Astrocyte (in vitro differentiated cells and primary cell): ENCODE data around the gene UBAC2. TPM values are rescaled to one million over a fixed set of nuclear protein-coding genes. Genes with fewer than 3 reads are reported as not detected.

Experiments used
- DNase-seq: peaks from one replicate; pipeline ENCODE4 v3.0.0-alpha.2; 2010; ENCODE audit warnings: low read depth
- FAIRE-seq: peaks from 2 replicates; lab custom pipeline; 2011; peaks lifted over from hg19 to GRCh38; lab: Jason Lieb, UNC
- H2AFZ ChIP-seq: 2 replicates; pipeline ENCODE4 v1.6.0; 2012; ENCODE audit warnings: low read depth, low read length, inconsistent platforms
- H3K27ac ChIP-seq: 2 replicates; pipeline ENCODE4 v1.5.1; 2011; ENCODE audit warnings: low read depth, low read length, inconsistent platforms
- H3K27me3 ChIP-seq: 2 replicates; pipeline ENCODE4 v1.6.0; 2011; ENCODE audit warnings: low read length, inconsistent platforms; ENCODE audit not compliant: insufficient read depth
- H3K36me3 ChIP-seq: 2 replicates; pipeline ENCODE4 v1.5.1; 2011; ENCODE audit warnings: low read length, inconsistent platforms; ENCODE audit not compliant: insufficient read depth
- H3K4me1 ChIP-seq: 2 replicates; pipeline ENCODE4 v1.5.1; 2011; ENCODE audit warnings: low read length, inconsistent platforms; ENCODE audit not compliant: insufficient read depth
- H3K4me2 ChIP-seq: 2 replicates; pipeline ENCODE4 v1.6.0; 2012; ENCODE audit warnings: low read length, inconsistent platforms
- H3K4me3 ChIP-seq: 2 replicates; pipeline ENCODE4 v1.5.1; 2011; ENCODE audit warnings: low read depth, mild to moderate bottlenecking, low read length, inconsistent platforms; ENCODE audit not compliant: insufficient read depth
- H3K79me2 ChIP-seq: 2 replicates; pipeline ENCODE4 v1.6.0; 2012; ENCODE audit warnings: mild to moderate bottlenecking, low read length, inconsistent platforms; ENCODE audit not compliant: insufficient read depth
- H3K9ac ChIP-seq: 2 replicates; pipeline ENCODE4 v1.6.0; 2012; ENCODE audit warnings: mild to moderate bottlenecking, low read length, inconsistent platforms
- H3K9me3 ChIP-seq: 2 replicates; pipeline ENCODE4 v1.5.1; 2012; ENCODE audit warnings: low read depth, mild to moderate bottlenecking, low read length, inconsistent platforms; ENCODE audit not compliant: insufficient read depth
- H4K20me1 ChIP-seq: 2 replicates; pipeline ENCODE4 v1.6.0; 2012; ENCODE audit warnings: low read length, inconsistent platforms; ENCODE audit not compliant: insufficient read depth
- H3K27ac Mint-ChIP-seq: one replicate; pipeline ENCODE4 v1.8.0; 2021; ENCODE audit warnings: mild to moderate bottlenecking, mixed read lengths; ENCODE audit not compliant: unreplicated experiment
- H3K27me3 Mint-ChIP-seq: one replicate; pipeline ENCODE4 v1.8.0; 2021; ENCODE audit warnings: low read depth, mixed read lengths; ENCODE audit not compliant: unreplicated experiment
- H3K36me3 Mint-ChIP-seq: one replicate; pipeline ENCODE4 v1.8.0; 2021; ENCODE audit warnings: low read depth, mixed read lengths; ENCODE audit not compliant: unreplicated experiment
- H3K4me1 Mint-ChIP-seq: one replicate; pipeline ENCODE4 v1.8.0; 2021; ENCODE audit warnings: low read depth, mixed read lengths; ENCODE audit not compliant: unreplicated experiment
- H3K4me3 Mint-ChIP-seq: one replicate; pipeline ENCODE4 v1.8.0; 2021; ENCODE audit warnings: mild to moderate bottlenecking, moderate library complexity, mixed read lengths; ENCODE audit not compliant: unreplicated experiment
- H3K9me3 Mint-ChIP-seq: one replicate; pipeline ENCODE4 v1.8.0; 2021; ENCODE audit warnings: mild to moderate bottlenecking, mixed read lengths; ENCODE audit not compliant: unreplicated experiment
- EZH2 ChIP-seq: IDR thresholded peaks from 2 replicates; pipeline ENCODE4 v1.6.1; 2012; ENCODE audit warnings: mild to moderate bottlenecking, low read length, inconsistent platforms; ENCODE audit not compliant: insufficient read depth
- total RNA-seq: library from RNA; stranded (reverse); gene quantifications from 2 replicates; pipeline ENCODE4 v1.2.1, GENCODE V29; 2021
- TF ChIP-seq, protein P1 (sequence below): IDR thresholded peaks from 2 replicates; pipeline ENCODE4 v1.5.1; 2011; ENCODE audit warnings: low read depth, mild to moderate bottlenecking, inconsistent platforms, low read length, moderate library complexity; ENCODE audit not compliant: insufficient read depth

The UBAC2 gene
- total RNA-seq, 1 donor from 2014 or later = 61.0 TPM

DNA sequence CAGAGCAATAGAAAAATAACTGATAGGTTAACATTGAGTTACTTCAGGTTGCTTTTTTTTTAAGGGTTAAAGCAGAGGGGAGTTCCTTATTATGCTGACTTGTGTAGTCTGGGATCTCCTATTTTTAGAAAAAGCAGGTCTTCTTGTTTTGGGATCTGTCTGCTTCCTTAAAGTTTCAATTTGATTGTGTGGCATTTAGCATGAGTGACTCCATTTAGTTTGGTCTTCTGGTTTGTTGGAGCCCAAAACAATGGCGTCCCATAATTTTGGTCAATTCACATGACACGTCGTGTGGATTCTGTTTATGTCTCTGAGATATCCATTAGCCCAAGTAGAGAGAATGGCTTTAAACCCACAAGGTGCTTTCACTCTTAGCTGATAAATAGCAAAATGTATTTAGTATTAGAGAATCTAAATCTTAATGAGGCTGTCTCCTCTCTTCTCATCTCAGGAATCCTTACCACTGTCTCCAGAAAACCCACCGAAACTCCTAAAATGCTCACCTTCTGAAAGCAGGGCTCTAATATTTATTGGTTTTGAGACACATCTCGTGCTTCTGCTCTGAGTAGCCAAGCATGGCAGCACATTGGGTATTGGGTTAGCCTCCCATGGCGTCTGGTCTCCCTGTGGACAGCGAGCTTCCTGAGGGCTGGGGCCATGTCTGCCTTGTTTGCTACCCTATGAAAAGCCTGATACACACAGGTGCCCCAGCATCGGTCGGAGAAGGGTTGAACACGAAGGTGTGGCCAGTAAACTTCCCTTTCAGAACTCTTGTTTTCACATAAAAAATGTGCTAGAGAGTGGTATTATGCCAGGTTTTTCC, 173.7 kb downstream of the UBAC2 start:
- FAIRE-seq = no peak
- no peak overlapping the region for H3K27ac Mint-ChIP-seq
- no peak overlapping the region for H3K27ac ChIP-seq

DNA sequence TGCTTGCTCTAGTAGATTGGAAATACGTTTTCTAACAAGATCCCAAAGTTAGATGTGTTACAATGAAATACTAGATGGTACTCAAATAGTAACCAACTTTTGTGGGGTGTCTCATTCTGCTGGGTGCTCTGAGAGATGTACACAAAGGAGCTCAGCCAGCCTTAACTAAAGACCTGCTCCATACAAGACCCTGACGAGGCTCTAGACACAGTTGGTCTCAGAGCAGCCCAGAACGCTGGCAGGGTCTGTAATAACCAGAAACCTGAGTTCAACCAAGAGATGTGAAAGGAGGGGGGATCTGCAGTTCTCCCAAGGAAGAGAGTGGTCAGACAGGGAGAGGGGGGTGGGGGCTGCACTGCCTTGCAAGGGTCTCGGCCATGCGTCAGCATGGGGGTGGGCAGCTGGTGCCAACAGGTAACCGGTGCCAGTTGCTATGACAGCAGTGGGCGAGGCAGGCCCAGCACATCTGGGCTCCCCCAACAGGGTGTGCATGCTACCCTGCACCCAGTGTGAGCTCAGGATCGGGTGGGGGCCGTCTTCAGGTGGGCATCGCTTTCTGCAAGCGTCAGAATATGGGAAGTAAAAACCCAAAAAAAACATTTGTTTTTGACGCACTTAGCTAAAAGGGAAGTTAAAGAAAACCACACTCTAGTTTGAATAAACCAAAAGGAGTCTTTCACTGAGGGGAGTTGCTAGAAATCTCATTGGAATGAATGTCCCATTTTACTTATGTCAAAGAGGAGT, 174.5 kb downstream of the UBAC2 start:
- peaks cover 24% of the 10 kb centered on the region for H3K36me3 Mint-ChIP-seq
- no peaks in the 10 kb centered on the region for H3K4me1 Mint-ChIP-seq
- peaks cover 3% of the 10 kb centered on the region for H3K36me3 ChIP-seq
- no peak for TF ChIP-seq EZH2
- TF ChIP-seq, protein P1, sequence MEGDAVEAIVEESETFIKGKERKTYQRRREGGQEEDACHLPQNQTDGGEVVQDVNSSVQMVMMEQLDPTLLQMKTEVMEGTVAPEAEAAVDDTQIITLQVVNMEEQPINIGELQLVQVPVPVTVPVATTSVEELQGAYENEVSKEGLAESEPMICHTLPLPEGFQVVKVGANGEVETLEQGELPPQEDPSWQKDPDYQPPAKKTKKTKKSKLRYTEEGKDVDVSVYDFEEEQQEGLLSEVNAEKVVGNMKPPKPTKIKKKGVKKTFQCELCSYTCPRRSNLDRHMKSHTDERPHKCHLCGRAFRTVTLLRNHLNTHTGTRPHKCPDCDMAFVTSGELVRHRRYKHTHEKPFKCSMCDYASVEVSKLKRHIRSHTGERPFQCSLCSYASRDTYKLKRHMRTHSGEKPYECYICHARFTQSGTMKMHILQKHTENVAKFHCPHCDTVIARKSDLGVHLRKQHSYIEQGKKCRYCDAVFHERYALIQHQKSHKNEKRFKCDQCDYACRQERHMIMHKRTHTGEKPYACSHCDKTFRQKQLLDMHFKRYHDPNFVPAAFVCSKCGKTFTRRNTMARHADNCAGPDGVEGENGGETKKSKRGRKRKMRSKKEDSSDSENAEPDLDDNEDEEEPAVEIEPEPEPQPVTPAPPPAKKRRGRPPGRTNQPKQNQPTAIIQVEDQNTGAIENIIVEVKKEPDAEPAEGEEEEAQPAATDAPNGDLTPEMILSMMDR = no peak
- H4K20me1 ChIP-seq = peaks cover 5% of the 10 kb centered on the region
- H3K27ac ChIP-seq = no peak overlapping the region
- no peaks in the 10 kb centered on the region for H3K27me3 ChIP-seq
- H3K9me3 Mint-ChIP-seq = peaks cover 3% of the 10 kb centered on the region
- no peak for DNase-seq
- no peak overlapping the region for H3K9ac ChIP-seq
- H3K9me3 ChIP-seq = no peaks in the 10 kb centered on the region
- no peak overlapping the region for H3K27ac Mint-ChIP-seq
- H2AFZ ChIP-seq = no peak overlapping the region
- H3K4me3 ChIP-seq = no peak overlapping the region
- FAIRE-seq = no peak
- H3K79me2 ChIP-seq = no peaks in the 10 kb centered on the region
- H3K4me3 Mint-ChIP-seq = no peak overlapping the region
- no peaks in the 10 kb centered on the region for H3K4me1 ChIP-seq
- no peak overlapping the region for H3K4me2 ChIP-seq
- no peaks in the 10 kb centered on the region for H3K27me3 Mint-ChIP-seq

More for the DNA sequence above, 173.7 kb downstream of the UBAC2 start:
- Mint-ChIP-seq H3K36me3 (peaks cover 21% of the 10 kb centered on the region), H3K4me3 (no peak overlapping the region), H3K27me3 (no peaks in the 10 kb centered on the region), H3K9me3 (no peaks in the 10 kb centered on the region), H3K4me1 (no peaks in the 10 kb centered on the region)
- H3K9ac ChIP-seq = no peak overlapping the region
- H3K4me2 ChIP-seq = no peak overlapping the region
- H3K27me3 ChIP-seq = no peaks in the 10 kb centered on the region
- no peaks in the 10 kb centered on the region for H3K9me3 ChIP-seq
- DNase-seq = no peak
- H3K4me3 ChIP-seq = no peak overlapping the region
- H2AFZ ChIP-seq = no peak overlapping the region
- H3K4me1 ChIP-seq = no peaks in the 10 kb centered on the region
- H4K20me1 ChIP-seq = peaks cover 5% of the 10 kb centered on the region
- TF ChIP-seq, protein P1 = no peak
- TF ChIP-seq EZH2 = no peak
- H3K36me3 ChIP-seq = peaks cover 7% of the 10 kb centered on the region
- H3K79me2 ChIP-seq = no peaks in the 10 kb centered on the region
